HEK293T (cell line): ENCODE data around the gene CCR3.

ENCODE experiments used
- BHLHE40 ChIP-seq: fragments of 450-650 bp; IDR thresholded peaks from 2 replicates; pipeline ENCODE4 v1.6.1; 2016; ENCODE audit warnings: mild to moderate bottlenecking, moderate library complexity, borderline replicate concordance
- CTBP1 ChIP-seq: fragments of 450-650 bp; IDR thresholded peaks from 2 replicates; pipeline ENCODE4 v1.6.1; 2016; ENCODE audit warnings: borderline replicate concordance
- ELF4 ChIP-seq: fragments of 450-650 bp; IDR thresholded peaks from 2 replicates; pipeline ENCODE4 v1.6.1; 2017; ENCODE audit warnings: antibody characterized with exemption
- FOXA1 ChIP-seq: fragments of 450-650 bp; IDR thresholded peaks from 2 replicates; pipeline ENCODE4 v1.6.1; 2016; ENCODE audit warnings: mild to moderate bottlenecking
- FOXM1 ChIP-seq: fragments of 450-650 bp; IDR thresholded peaks from 2 replicates; pipeline ENCODE4 v1.6.1; 2017; ENCODE audit warnings: mild to moderate bottlenecking, borderline replicate concordance
- L3MBTL2 ChIP-seq: fragments of 450-650 bp; conservative IDR thresholded peaks from 2 replicates; pipeline ENCODE4 v1.6.1; 2016; ENCODE audit warnings: mild to moderate bottlenecking
- NFRKB ChIP-seq: fragments of 450-650 bp; IDR thresholded peaks from 2 replicates; pipeline ENCODE4 v1.6.1; 2016; ENCODE audit warnings: mild to moderate bottlenecking, moderate library complexity
- SP1 ChIP-seq: fragments of 450-650 bp; IDR thresholded peaks from 2 replicates; pipeline ENCODE4 v1.6.1; 2017
- SUZ12 ChIP-seq: fragments of 450-650 bp; IDR thresholded peaks from 2 replicates; pipeline ENCODE4 v1.6.1; 2016; ENCODE audit warnings: mild to moderate bottlenecking
- ZNF384 ChIP-seq: fragments of 450-650 bp; IDR thresholded peaks from 2 replicates; pipeline ENCODE4 v1.6.1; 2016

GRCh38 chr3:46291046-46291445 is 48.8 kb downstream of the CCR3 start:
- no peak for TF ChIP-seq ELF4
- TF ChIP-seq FOXM1: no peak
- TF ChIP-seq BHLHE40: no peak
- no peak for TF ChIP-seq CTBP1
- TF ChIP-seq NFRKB: no peak
- TF ChIP-seq SP1: no peak
- no peak for TF ChIP-seq SUZ12
- no peak for TF ChIP-seq FOXA1
- no peak for TF ChIP-seq ZNF384
- TF ChIP-seq L3MBTL2: no peak
